ENCODE measurements around the gene FHIT. TPM values are rescaled to one million over a fixed set of nuclear protein-coding genes. Genes with fewer than 3 reads are reported as not detected.
"Not testable (repeated sequence)": the region's sequence is repeated elsewhere in the genome, so short reads cannot be mapped to it uniquely, and the experiment has no call there.

Gene FHIT
- polyA plus RNA-seq, 1 donor from 2014 or later, result 17.3 TPM

DNA sequence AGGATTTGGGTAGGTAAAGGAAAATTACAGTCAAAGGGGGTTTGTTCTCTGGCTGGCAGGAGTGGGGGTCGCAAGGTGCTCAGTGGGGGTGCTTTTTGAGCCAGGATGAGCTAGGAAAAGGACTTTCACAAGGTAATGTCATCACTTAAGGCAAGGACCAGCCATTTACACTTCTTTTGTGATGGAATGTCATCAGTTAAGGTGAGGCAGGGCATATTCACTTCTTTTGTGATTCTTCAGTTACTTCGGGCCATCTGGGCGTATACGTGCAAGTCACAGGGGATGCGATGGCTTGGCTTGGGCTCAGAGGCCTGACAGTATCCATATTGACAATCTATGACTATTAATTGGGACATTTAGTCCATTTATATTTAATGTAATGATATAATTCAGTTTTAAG lies 578.9 kb downstream of the FHIT start:
- H3K4me3 Mint-ChIP-seq, H3K36me3 Mint-ChIP-seq, H3K27me3 Mint-ChIP-seq, H3K27ac Mint-ChIP-seq, H3K4me1 Mint-ChIP-seq, H3K9me3 Mint-ChIP-seq: not testable (repeated sequence)

DNA sequence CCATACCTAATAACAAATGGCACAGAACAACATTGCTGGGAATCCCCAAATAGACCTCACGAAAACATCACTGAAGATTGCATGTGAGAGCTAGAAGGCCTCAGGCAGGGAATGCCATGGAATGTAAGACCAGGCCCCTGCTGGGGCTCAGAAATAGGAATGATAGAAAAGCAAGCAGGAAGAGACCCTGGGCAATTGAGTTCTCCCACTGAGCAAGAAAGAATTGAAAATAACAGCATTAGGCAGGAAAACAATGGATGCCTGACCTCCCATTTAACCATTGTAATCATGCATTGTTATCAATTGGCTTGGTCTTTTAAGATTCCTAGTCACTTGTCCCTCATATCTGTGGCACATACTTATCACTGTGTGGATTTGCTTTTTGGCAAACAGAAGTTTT lies 581.6 kb downstream of the FHIT start:
- Mint-ChIP-seq H3K36me3 (no peaks in the 10 kb centered on the region), H3K27ac (no peak overlapping the region), H3K9me3 (peaks cover 4 to 14% (median 8%) of the 10 kb centered on the region in 3 donors), H3K4me1 (no peaks in the 10 kb centered on the region), H3K4me3 (no peak overlapping the region), H3K27me3 (no peaks in the 10 kb centered on the region)

DNA sequence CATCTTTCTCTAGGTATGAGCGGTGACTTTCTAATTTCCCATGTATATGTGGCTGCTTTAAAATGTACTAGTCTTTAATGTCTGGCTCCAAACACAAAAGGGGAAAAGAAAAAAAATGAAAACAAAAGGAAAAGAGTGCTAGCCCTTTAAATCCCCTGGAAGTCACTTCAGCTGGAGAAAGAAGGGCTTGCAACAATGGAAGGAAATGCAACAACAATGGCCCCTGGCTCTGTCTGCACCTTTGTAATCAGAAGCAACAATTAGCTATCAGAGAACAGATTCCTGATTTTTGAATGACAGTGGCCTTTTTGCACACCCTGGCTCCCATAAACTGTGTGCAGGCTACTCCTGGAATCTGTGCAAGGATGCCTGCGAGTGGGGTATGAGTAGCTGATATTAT lies 591.2 kb downstream of the FHIT start:
- Mint-ChIP-seq H3K9me3 (peaks cover 8 to 24% (median 12%) of the 10 kb centered on the region in 3 donors), H3K36me3 (no peaks in the 10 kb centered on the region), H3K27me3 (peaks cover 1% of the 10 kb centered on the region), H3K4me1 (no peaks in the 10 kb centered on the region), H3K4me3 (no peak overlapping the region), H3K27ac (no peak overlapping the region)

DNA sequence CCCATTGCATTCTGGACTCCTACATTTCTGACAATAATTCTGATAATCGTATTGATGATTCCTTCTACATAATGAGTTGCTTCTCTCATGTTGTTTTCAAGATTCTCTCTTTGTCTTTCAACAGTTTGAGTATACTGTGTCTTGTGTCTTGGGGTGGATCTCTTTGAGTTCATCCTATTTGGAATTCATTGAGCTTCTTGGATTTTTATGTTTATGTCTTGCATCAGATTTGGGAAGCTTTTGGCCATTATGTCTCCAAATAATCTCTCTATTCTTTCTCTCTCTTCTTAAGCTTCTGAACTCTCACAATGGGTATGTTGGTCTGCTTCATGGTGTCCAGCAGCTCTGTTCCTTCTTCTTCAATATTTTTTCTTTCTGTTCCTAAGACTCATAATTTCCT lies 592.2 kb downstream of the FHIT start:
- no peaks in the 10 kb centered on the region for H3K36me3 Mint-ChIP-seq
- peaks cover 7 to 24% (median 12%) of the 10 kb centered on the region in 3 donors for H3K9me3 Mint-ChIP-seq
- H3K27ac Mint-ChIP-seq, result no peak overlapping the region
- H3K4me3 Mint-ChIP-seq, result no peak overlapping the region
- no peaks in the 10 kb centered on the region for H3K4me1 Mint-ChIP-seq
- H3K27me3 Mint-ChIP-seq, result peaks cover 1% of the 10 kb centered on the region

DNA sequence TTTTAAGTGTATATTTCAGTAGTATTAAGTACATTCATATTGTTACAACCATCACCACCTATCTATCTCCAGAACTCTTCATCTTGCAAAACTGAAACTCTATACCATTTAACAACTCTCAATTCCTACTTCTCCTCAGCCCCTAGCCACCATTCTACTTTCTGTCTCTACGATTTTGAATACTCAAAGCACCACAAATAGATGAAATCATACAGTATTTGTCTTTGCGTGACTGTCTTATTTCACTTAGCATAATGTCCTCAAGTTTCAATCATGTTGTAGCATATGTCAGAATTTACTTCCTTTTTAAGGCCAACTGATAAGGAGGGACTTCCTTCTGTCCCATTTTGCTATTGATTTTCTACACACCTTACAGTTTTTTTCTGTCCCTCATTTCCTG lies 593.3 kb downstream of the FHIT start:
- H3K27me3 Mint-ChIP-seq, result peaks cover 1% of the 10 kb centered on the region
- no peak overlapping the region for H3K27ac Mint-ChIP-seq
- no peak overlapping the region for H3K4me3 Mint-ChIP-seq
- H3K36me3 Mint-ChIP-seq, result no peaks in the 10 kb centered on the region
- H3K4me1 Mint-ChIP-seq, result no peaks in the 10 kb centered on the region
- H3K9me3 Mint-ChIP-seq, result peaks cover 7 to 24% (median 11%) of the 10 kb centered on the region in 3 donors

DNA sequence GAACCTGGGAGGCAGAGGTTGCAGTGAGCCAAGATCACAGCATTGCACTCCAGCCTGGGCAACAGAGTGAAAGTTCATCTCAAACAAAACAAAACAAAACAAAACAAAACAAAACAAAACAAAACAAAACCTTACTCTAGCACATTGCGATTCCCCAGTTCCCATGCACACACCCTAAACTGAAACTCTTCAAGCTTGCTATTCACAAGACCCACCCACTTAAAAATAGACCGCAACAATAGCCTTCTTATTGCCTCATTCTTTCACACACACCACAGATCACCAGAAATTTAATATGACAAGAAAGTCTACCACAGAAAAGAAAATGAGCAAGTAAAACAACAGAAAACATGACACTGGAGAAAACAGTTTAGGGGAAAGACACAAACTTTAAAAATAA lies 598.4 kb downstream of the FHIT start:
- Mint-ChIP-seq H3K27ac (no peak overlapping the region), H3K27me3 (no peaks in the 10 kb centered on the region), H3K4me3 (no peak overlapping the region), H3K4me1 (peaks cover 0 to 2% (median 0%) of the 10 kb centered on the region in 3 donors), H3K9me3 (peaks cover 0 to 3% (median 2%) of the 10 kb centered on the region in 3 donors), H3K36me3 (no peaks in the 10 kb centered on the region)

DNA sequence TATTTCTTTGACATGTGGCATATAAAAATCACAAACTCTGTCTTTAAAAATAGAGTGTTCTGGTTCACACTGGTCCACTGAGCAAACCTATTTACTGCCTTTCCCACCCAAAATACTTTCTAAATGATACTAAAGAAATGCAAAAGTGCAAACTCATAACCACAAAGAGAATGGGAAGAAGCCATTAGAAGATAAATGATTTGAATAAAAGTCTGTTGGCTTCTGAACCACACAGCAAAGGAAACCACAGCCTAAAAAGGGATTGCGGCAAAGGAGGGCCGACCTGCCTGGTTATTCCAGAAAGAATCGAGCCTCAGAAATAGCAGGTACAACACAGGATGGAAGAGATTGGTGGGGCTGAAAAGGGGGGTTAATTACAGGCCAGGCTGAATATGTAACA lies 599.5 kb downstream of the FHIT start:
- no peaks in the 10 kb centered on the region for H3K27me3 Mint-ChIP-seq
- H3K4me1 Mint-ChIP-seq, result peaks cover 0 to 2% (median 0%) of the 10 kb centered on the region in 3 donors
- H3K36me3 Mint-ChIP-seq, result no peaks in the 10 kb centered on the region
- no peak overlapping the region for H3K27ac Mint-ChIP-seq
- peaks cover 0 to 3% (median 2%) of the 10 kb centered on the region in 3 donors for H3K9me3 Mint-ChIP-seq
- H3K4me3 Mint-ChIP-seq, result no peak overlapping the region

DNA sequence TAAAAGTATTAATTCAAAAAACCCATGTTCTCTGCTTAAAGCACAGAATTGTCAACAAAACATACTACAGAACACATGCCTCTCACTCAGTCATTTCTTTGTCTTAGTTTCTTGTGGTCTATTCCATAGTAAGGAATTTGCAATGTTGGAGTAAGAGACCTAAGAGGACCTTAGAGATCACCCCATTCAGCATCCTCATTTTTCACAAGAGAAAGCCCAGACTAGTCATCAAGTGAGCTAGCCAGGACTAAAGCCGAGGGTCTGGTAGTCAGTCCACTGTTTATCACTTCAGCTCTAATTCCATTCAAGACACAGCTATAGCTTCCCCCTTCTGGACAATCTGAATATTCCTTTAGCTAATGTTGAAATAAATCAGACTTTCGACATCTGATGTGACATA lies 601.1 kb downstream of the FHIT start:
- H3K4me3 Mint-ChIP-seq, result no peak overlapping the region
- H3K36me3 Mint-ChIP-seq, result no peaks in the 10 kb centered on the region
- peaks cover 0 to 2% (median 0%) of the 10 kb centered on the region in 3 donors for H3K4me1 Mint-ChIP-seq
- peaks cover 0 to 5% (median 2%) of the 10 kb centered on the region in 3 donors for H3K9me3 Mint-ChIP-seq
- no peak overlapping the region for H3K27ac Mint-ChIP-seq
- H3K27me3 Mint-ChIP-seq, result no peaks in the 10 kb centered on the region

DNA sequence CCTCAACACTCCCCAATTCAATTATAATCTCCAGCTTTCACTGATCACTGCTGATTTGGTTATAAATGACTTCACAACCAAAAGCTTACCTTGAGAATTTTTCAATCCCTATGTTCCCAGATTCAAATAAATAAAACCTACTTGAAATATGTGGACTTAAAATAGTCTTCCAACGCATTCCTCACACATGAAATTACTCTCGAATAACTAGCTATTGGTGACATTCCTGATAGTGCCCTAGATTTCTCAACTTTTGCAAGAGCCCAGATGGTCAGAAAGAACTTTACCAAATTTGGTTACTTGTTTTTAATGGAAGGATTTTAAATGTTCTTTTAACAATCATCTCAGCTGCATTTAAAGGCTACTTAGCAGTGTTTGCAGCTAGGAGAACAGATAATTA lies 605.5 kb downstream of the FHIT start:
- Mint-ChIP-seq H3K27ac (no peak overlapping the region), H3K36me3 (no peaks in the 10 kb centered on the region), H3K4me1 (no peaks in the 10 kb centered on the region), H3K27me3 (no peaks in the 10 kb centered on the region), H3K9me3 (peaks cover 0 to 2% (median 0%) of the 10 kb centered on the region in 3 donors), H3K4me3 (no peak overlapping the region)

DNA sequence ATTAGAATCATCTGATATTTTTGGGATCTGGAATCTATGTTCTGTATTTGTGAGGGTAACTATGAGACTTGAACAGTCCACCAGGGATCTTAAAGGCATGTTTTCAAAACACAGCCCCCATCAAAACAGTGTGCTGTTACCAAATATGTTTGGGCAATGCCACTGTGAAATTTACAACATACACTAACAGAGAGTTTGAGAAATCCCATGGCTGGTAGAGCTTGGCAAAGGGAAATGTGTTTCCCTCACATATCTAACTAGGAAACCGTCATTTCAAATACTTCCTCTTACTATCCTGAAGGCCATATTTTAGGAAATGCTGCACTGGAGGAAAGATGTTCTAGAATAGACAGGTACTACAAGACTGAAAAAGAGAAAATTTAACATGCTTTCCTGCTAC lies 607.4 kb downstream of the FHIT start:
- H3K9me3 Mint-ChIP-seq, result peaks cover 0 to 2% (median 0%) of the 10 kb centered on the region in 3 donors
- no peak overlapping the region for H3K4me3 Mint-ChIP-seq
- H3K27ac Mint-ChIP-seq, result no peak overlapping the region

DNA sequence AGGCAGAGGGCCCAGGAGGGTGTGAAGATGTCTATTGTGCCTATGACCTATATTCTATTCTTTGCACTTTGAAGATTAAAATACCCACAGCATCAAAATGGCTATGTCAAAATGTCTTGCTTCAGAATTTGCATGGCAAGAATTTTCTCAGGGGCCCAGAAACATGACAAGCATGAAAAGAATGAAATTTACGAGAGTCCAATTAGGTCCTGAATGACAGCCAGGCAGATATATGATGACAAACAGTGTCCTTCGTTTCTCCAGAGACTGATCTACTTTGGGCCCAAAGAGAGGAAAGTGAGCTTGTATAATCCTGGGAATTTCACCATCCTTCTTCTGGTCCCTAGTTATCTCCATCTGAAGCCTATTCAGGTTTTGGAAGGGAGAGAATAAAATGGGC lies 609.9 kb downstream of the FHIT start:
- Mint-ChIP-seq H3K27me3 (no peaks in the 10 kb centered on the region), H3K4me3 (no peak overlapping the region), H3K36me3 (no peaks in the 10 kb centered on the region), H3K4me1 (no peaks in the 10 kb centered on the region), H3K9me3 (peaks cover 0 to 2% (median 0%) of the 10 kb centered on the region in 3 donors), H3K27ac (no peak overlapping the region)

More for the DNA sequence above, 607.4 kb downstream of the FHIT start:
- Mint-ChIP-seq H3K27me3 (no peaks in the 10 kb centered on the region), H3K4me1 (no peaks in the 10 kb centered on the region), H3K36me3 (no peaks in the 10 kb centered on the region)

DNA sequence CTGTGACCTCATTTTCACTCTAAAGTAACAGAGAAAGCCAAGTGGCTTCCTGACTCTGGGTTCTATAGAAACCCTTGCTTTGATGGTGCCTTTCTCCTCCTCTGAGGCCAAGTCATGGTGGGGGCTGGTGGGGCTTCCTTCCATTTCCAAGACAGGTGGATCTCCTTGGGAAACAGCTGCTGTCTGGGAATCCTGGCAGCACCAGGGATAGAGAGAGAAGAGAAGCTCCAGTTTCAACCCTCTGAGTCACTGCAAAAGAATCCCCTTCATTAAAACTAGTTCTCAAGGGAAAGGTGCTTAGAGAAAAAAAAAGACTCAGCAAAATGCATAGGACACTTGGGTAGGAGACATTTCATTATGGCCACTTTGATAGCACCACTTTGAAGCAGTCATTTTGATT lies 614.4 kb downstream of the FHIT start:
- no peaks in the 10 kb centered on the region for H3K27me3 Mint-ChIP-seq
- no peaks in the 10 kb centered on the region for H3K4me1 Mint-ChIP-seq
- H3K9me3 Mint-ChIP-seq, result peaks cover 0 to under 1% (median 0%) of the 10 kb centered on the region in 3 donors
- H3K27ac Mint-ChIP-seq, result no peak overlapping the region
- no peak overlapping the region for H3K4me3 Mint-ChIP-seq
- H3K36me3 Mint-ChIP-seq, result no peaks in the 10 kb centered on the region

DNA sequence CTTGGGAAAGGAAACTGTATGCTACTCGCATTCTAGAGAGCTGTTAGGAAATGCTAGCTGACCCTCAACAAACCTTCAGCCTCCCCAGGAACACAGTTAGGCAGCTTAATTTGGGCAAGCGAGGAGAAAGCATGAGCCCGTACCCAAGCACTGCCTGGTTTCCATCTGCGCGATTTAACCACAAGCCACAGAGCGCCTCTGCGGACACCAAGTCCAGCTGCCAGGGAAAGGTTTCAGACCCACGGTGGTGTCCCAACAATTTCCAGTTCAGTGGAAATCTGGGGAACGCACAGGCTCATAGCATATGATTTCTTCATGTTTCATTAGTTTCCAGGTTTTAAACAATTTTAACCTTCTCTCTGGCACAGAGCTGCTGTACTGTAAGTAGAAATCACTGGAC lies 617.6 kb downstream of the FHIT start:
- H3K4me3 Mint-ChIP-seq, result no peak overlapping the region
- H3K27me3 Mint-ChIP-seq, result no peaks in the 10 kb centered on the region
- peaks cover 2% of the 10 kb centered on the region for H3K36me3 Mint-ChIP-seq
- H3K9me3 Mint-ChIP-seq, result peaks cover 0 to 3% (median 0%) of the 10 kb centered on the region in 3 donors
- no peaks in the 10 kb centered on the region for H3K4me1 Mint-ChIP-seq
- H3K27ac Mint-ChIP-seq, result no peak overlapping the region

DNA sequence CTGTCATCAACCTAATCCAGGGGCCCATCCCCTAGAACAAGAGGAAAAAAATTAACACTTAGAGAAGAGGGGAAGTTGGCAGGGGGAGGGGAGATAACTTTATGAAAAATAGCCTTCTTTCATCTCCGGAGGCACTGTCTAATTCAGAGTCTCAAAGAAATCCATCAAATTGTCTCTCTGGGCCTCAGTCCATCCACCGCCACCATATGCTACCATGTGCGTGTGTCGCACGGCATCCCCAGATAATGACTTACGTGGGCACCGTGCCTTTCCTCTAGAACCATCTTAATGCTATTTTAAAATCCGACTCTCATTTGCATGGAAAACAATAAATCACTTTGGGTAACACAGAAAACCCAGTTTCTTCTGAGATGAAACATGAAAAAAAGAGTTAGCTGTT lies 619.7 kb downstream of the FHIT start:
- no peak overlapping the region for H3K4me3 Mint-ChIP-seq
- H3K27me3 Mint-ChIP-seq, result no peaks in the 10 kb centered on the region
- H3K4me1 Mint-ChIP-seq, result no peaks in the 10 kb centered on the region
- no peak overlapping the region for H3K27ac Mint-ChIP-seq
- H3K9me3 Mint-ChIP-seq, result peaks cover 0 to 7% (median 0%) of the 10 kb centered on the region in 3 donors
- H3K36me3 Mint-ChIP-seq, result peaks cover 2% of the 10 kb centered on the region

DNA sequence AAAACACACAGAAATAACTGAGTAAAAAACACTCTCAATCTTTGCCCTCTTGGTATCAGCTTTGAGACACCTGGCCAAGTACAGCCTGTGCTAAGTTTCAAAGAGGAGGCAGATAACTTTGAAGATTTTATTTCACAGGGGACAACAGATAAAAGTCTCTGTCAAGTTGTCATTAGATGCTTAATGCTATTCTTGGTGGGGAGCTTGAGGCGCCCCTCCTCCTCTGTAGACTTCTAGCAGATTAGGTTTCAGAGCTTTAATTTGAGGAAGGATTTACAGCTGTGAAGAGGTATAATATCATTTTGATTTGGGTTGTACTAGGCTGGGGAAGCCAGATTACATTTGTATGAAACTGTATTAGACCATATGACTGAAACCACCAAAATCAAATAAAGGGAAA lies 620.3 kb downstream of the FHIT start:
- peaks cover 2% of the 10 kb centered on the region for H3K36me3 Mint-ChIP-seq
- H3K4me3 Mint-ChIP-seq, result no peak overlapping the region

DNA sequence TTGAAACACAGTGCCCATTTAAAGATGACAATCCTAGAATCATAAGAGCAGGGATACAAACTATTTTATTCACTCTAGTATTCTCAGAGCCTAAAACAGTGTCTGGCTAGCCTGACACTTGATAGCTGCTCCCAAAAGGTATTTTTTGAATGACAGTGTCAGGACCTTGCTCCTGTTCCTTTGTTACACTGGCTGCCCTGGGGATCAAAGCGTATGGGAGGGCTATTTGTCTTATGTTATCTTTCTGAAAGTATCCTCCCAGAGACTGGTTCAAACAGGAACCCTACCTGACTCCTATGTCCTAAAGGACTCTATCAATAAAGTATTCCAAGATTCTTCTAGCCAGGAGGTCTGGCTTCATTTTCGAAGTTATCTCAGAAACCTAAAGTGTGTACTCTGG lies 621.4 kb downstream of the FHIT start:
- H3K36me3 Mint-ChIP-seq, result peaks cover 2% of the 10 kb centered on the region
- no peak overlapping the region for H3K27ac Mint-ChIP-seq
- no peaks in the 10 kb centered on the region for H3K4me1 Mint-ChIP-seq
- H3K27me3 Mint-ChIP-seq, result no peaks in the 10 kb centered on the region
- peaks cover 0 to 7% (median 0%) of the 10 kb centered on the region in 3 donors for H3K9me3 Mint-ChIP-seq
- no peak overlapping the region for H3K4me3 Mint-ChIP-seq

More for the DNA sequence above, 620.3 kb downstream of the FHIT start:
- Mint-ChIP-seq H3K27me3 (no peaks in the 10 kb centered on the region), H3K9me3 (peaks cover 0 to 7% (median 0%) of the 10 kb centered on the region in 3 donors), H3K27ac (no peak overlapping the region), H3K4me1 (no peaks in the 10 kb centered on the region)

DNA sequence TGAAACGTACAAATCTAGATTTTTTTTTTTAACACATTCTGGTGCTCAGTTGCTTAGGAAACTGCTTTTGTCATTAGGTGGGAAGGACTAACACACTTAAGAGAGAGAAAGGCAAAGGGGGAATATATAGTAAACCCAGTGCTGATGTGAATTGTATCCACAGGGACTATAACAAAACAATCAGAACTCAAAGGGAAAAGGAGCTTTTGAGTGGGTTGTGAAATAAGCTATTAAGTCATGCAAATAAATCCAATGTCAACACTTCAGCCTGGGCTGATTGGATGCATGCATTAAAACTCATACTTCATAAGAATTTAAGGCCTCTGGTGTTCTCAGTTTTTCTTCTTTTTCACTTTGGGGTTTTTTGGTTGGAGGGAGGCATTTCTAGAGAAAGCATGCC lies 628.9 kb downstream of the FHIT start:
- Mint-ChIP-seq H3K27ac (no peak overlapping the region), H3K36me3 (no peaks in the 10 kb centered on the region), H3K27me3 (no peaks in the 10 kb centered on the region), H3K4me1 (no peaks in the 10 kb centered on the region), H3K9me3 (peaks cover 2 to 7% (median 4%) of the 10 kb centered on the region in 3 donors), H3K4me3 (no peak overlapping the region)

Data from IgD-negative memory B cell (primary cell).